ENCODE results near the gene CD300A.

CD300A gene

DNA sequence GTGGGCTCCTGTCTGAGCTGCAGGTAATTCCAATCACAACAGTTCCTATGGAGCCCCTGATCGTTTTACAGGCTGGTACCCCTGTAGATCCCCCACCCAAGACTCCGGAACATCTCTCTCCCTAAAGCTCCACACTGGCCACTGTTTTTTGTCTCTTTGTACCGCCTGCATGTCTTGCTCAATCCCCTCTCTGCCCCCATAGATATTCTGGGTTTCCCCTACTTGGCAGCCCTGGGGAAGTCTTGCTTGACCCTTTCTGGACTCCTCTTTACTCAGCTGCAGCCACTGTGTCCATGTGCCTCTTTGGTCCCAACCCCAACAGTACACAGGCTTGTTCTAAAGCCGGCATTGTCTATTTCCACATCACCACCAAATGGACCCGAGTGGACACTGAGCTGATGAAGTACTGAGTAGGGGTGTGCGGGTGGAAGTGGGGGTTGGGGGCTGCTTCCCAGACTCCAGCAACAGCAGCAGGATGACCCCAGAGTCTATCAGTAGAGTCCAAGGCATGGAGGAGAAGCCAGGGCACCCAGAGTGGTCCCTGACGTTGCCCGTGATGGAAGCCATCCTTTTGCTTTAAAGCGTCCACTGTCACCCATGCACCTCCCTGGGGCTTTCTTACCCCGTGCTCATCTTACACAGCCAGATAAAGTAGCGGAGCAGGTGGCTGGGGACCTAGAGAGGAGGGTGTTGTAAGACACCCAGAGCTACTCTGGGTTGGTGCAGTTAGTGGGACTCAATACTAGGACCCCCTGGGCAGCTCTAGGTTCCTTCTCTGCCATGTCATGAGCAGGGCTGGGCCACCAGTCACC is 58.4 kb downstream of the CD300A start:
- Histone ChIP-seq H3K4me3 (no peak overlapping the region), H3K4me1 (no peaks in the 10 kb centered on the region), H3K9me3 (peaks cover 0 to 15% (median 10%) of the 10 kb centered on the region in 3 donors), H3K27me3 (peaks cover 0 to 4% of the 10 kb centered on the region in 2 donors), H3K27ac (no peak overlapping the region), H3K36me3 (no peaks in the 10 kb centered on the region)
- no peak for TF ChIP-seq CTCF (IDR thresholded peaks at IDR 0.05)
- intact Hi-C loops (cut with DNase I; ENCODE audit: low total_unique reads): no loop called here
- DNase-seq: peak in 1 of 2 donors; percentile 35

- H3K36me3 ChIP-seq: no peaks in the 10 kb centered on the region
- intact Hi-C loops (cut with DNase I; ENCODE audit: low total_unique reads): no loop called here
- no peaks in the 10 kb centered on the region for H3K4me1 ChIP-seq
- peaks cover 0 to 15% (median 10%) of the 10 kb centered on the region in 3 donors for H3K9me3 ChIP-seq
- DNase-seq: no peak
- TF ChIP-seq CTCF (IDR thresholded peaks at IDR 0.05): no peak
- no peak overlapping the region for H3K4me3 ChIP-seq
- H3K27me3 ChIP-seq: peaks cover 0 to 4% of the 10 kb centered on the region in 2 donors
- H3K27ac ChIP-seq: no peak overlapping the region
These were observed 59.0 kb downstream of the CD300A start for GRCh38 chr17:74525465-74525725.

DNA sequence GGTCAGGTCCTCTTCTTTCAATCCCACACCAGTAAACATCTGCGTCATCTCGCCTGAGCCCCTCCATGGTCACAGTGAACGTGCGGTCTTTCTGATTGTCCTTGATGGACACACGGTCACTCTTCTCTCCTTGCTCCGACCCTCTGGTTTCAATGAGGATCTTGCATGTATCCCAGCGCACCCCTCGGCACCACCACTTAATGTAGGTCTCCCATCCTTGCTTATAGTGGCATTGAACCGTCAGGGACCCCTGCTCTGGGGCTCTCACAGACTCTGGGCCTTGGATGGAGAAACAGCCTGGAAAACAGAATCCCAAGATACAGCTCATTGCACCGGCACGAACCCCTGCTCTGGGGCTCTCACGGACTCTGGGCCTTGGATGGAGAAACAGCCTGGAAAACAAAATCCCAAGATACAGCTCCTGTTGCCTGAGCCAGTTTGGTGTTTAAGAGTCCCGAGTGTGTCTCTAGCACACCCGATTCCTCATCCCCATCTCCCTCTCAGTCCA is 59.4 kb downstream of the CD300A start:
- no peak for DNase-seq
- intact Hi-C loops (cut with DNase I; ENCODE audit: low total_unique reads): no loop called here

GRCh38 chr17:74526681-74527080 is 60.2 kb downstream of the CD300A start:
- TF ChIP-seq CTCF (IDR thresholded peaks at IDR 0.05): no peak
- H3K27ac ChIP-seq: no peak overlapping the region
- no peak overlapping the region for H3K4me3 ChIP-seq
- peaks cover 0 to 15% (median 10%) of the 10 kb centered on the region in 3 donors for H3K9me3 ChIP-seq
- no peak for DNase-seq
- intact Hi-C loops (cut with DNase I; ENCODE audit: low total_unique reads): no loop called here
- no peaks in the 10 kb centered on the region for H3K36me3 ChIP-seq
- H3K27me3 ChIP-seq: peaks cover 0 to 4% of the 10 kb centered on the region in 2 donors
- H3K4me1 ChIP-seq: no peaks in the 10 kb centered on the region

More for the DNA sequence above, 59.4 kb downstream of the CD300A start:
- no peak for TF ChIP-seq CTCF (IDR thresholded peaks at IDR 0.05)
- Histone ChIP-seq H3K27ac (no peak overlapping the region), H3K27me3 (peaks cover 0 to 4% of the 10 kb centered on the region in 2 donors), H3K36me3 (no peaks in the 10 kb centered on the region), H3K4me3 (no peak overlapping the region), H3K9me3 (peaks cover 0 to 15% (median 10%) of the 10 kb centered on the region in 3 donors), H3K4me1 (no peaks in the 10 kb centered on the region)

DNA sequence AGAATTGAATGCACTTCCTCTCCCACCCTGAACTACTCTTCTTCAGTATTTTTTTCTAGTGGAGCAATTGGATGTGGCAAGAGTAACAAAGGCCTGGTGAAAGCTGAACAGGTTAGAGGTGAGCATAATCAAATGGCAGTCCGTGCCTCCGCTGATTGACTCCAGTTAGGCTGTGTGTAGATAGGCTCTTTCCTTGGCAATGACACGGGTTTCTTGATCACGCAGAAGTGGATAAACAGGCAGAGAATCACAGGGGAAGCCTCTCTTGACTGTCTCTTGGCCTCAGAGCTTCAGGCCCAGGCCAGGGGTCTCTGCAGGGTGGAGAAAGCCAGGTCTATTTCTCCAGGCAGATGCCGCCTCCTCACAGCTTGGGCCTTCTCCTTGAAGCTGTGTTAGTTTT is 60.6 kb downstream of the CD300A start:
- no peaks in the 10 kb centered on the region for H3K36me3 ChIP-seq
- H3K27me3 ChIP-seq: peaks cover 0 to 4% of the 10 kb centered on the region in 2 donors
- H3K4me1 ChIP-seq: no peaks in the 10 kb centered on the region
- H3K27ac ChIP-seq: no peak overlapping the region
- intact Hi-C loops (cut with DNase I; ENCODE audit: low total_unique reads): no loop called here
- DNase-seq: no peak
- peaks cover 0 to 15% (median 10%) of the 10 kb centered on the region in 3 donors for H3K9me3 ChIP-seq
- no peak overlapping the region for H3K4me3 ChIP-seq
- TF ChIP-seq CTCF (IDR thresholded peaks at IDR 0.05): no peak
